GM18951 (cell line): ENCODE data around the gene BRD9.
"Not testable (repeated sequence)": the region's sequence is repeated elsewhere in the genome, so short reads cannot be mapped to it uniquely, and the experiment has no call there.

Experiments used
- POLR2A ChIP-seq: IDR thresholded peaks from 4 replicates; pipeline ENCODE4 v1.6.1; 2011; ENCODE audit warnings: mild to moderate bottlenecking; ENCODE audit not compliant: insufficient read length, insufficient read depth; ENCODE audit errors: extremely low read depth
- in situ Hi-C: fragments of 300-500 bp; cut with MboI; formaldehyde crosslinking; loops from one replicate; pipeline ENCODE4 v1.12.0; 2022; ENCODE audit warnings: low sequenced_read_pairs, mixed read lengths, inconsistent platforms; ENCODE audit not compliant: unreplicated experiment

The BRD9 gene

GRCh38 chr5:916441-917293 is 24.1 kb upstream of the BRD9 start:
- in situ Hi-C loops = no loop called here
- TF ChIP-seq POLR2A = no peak

DNA sequence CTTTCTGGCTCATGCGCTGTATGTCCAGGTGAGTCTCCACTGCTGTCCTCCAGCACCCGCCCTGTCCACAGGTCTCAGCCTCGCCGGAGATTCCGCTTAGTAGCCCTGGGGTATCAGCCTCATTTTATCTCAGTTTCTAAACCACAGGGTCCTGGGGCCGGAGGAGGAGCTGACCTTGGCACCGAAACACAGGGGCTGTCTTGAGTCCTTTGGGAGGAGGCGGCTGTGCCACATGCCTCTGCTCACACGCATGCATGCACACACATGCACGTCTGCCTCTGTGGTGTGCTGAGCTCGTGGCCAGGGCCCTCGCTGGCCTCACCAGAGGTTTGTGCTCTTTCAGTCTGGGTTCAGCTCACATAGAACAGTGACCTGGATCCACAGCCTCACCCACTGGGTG is 23.3 kb upstream of the BRD9 start:
- in situ Hi-C loops = no loop called here
- no peak for TF ChIP-seq POLR2A

GRCh38 chr5:915346-915745 is 22.7 kb upstream of the BRD9 start:
- in situ Hi-C loops = not testable (repeated sequence)

GRCh38 chr5:914612-915011 is 22.0 kb upstream of the BRD9 start:
- in situ Hi-C loops = no loop called here
- no peak for TF ChIP-seq POLR2A

DNA sequence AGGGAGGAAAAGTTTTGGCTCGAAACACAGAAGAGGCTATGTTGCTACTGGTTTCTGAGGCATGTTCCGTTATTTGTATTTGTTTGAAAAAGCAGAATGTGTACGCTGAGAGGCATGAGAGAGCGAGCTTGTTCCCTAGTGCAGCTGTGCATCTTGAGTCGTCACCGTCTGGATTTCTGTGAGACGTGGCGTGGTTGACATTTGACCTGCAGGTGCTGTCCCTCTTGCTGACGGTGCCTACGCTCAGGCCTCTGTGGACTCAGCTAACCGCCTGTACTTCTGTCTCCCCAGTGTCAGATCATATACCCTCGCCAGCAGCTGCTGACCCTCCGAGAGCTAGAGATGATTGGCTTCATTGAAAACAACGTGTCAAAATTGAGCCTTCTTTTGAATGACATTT is 21.6 kb upstream of the BRD9 start:
- TF ChIP-seq POLR2A = no peak
- in situ Hi-C loops = no loop called here

DNA sequence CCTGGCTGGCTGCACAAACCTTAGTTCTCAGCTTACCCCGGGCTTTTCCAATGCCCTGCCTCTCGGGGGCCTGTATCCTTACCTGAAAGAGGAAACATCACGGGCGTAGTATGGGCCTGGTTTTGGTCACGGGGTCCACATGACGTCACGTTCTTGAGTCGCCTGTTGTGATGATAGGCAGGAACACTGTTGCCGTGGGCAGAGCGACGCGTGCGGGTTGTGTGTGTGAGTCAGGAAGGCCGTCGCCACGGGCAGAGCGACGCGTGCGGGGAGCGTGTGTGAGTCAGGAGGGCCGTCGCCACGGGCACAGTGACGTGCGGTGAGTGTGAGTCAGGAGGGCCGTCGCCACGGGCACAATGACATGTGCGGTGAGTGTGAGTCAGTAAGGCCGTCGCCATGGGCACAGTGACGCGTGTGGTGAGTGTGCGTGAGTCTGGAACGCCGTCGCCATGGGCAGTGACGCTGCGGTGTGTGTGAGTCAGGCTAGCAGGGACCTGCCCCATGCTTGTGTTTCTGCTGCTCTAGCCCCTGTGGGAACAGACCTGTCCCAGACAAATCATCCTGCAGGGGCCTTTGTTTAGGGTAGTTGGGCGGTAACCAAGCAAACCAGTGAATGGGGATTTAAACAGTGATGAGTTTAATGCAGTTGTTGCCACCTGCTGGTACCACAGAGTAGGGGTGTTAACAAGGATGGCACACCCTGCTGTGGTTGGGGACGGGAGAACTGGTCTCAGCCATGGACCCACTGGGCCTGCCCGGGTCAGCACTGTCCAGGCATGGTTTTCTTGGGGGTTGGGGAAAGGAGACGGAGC is 19.9 kb upstream of the BRD9 start:
- in situ Hi-C loops = no loop called here
- no peak for TF ChIP-seq POLR2A

GRCh38 chr5:911601-912000 is 19.0 kb upstream of the BRD9 start:
- in situ Hi-C loops = no loop called here
- TF ChIP-seq POLR2A = no peak

DNA sequence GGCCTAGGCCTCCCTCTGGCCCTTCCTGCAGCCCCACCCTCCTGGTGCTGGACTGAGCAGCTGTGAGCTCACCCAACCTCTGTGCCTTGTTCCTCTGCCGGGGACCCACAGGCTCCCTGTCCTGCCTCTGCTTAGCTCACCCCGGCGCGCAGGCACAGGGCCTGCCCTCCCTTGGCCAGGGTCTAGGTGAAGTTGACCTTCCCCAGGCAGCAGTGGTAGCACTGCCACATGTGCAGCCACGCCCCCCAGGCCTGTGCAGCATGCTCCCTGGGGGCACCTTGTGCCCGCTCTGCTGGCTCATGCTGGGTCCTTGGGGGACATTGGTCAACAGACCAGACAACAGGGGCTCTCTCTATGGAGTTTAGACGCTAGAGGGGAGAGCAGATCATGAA is 18.2 kb upstream of the BRD9 start:
- in situ Hi-C loops = no loop called here
- TF ChIP-seq POLR2A = no peak

GRCh38 chr5:909994-910768 is 17.6 kb upstream of the BRD9 start:
- TF ChIP-seq POLR2A = no peak
- in situ Hi-C loops = no loop called here

DNA sequence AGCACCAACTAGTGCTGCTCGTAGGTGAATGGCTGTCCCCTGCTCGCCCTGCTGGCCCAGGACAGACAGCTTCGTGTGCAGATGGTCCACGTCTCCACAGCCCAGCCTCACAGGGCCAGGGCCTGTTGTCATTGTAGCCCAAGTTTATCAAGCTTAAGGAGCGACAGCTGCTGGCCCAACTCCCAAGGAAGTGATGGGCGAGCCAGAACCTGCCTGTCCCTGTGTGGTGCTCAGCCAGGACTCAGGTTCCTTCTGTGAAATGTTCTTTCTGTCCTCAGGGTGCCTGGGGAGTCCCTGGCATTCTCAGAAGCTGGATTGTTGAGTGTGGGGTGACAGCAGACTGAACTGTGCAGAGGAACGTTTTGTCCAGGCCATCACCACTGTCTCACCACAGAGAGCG is 16.5 kb upstream of the BRD9 start:
- no peak for TF ChIP-seq POLR2A
- in situ Hi-C loops = no loop called here

GRCh38 chr5:908172-908571 is 15.6 kb upstream of the BRD9 start:
- in situ Hi-C loops = no loop called here

GRCh38 chr5:907366-907910 is 14.8 kb upstream of the BRD9 start:
- TF ChIP-seq POLR2A = no peak
- in situ Hi-C loops = no loop called here

More at GRCh38 chr5:908172-908571, 15.6 kb upstream of the BRD9 start:
- TF ChIP-seq POLR2A = no peak

GRCh38 chr5:905139-905642 is 12.6 kb upstream of the BRD9 start:
- no peak for TF ChIP-seq POLR2A
- in situ Hi-C loops = no loop called here
